Nucleus accumbens (tissue), 56 donors: ENCODE results near the gene FAM229A.

Experiments used
- DNase-seq, 56 donors: peaks; one replicate each; lab custom pipeline; 2025; lab: John Stamatoyannopoulos, UW

FAM229A gene

GRCh38 chr1:32351399-32352238, 10.7 kb downstream of the FAM229A start:
- DNase-seq: peak; percentile 56 to 96 (median 89)

- DNase-seq: peak in 36 of 56 donors; percentile 36 to 93 (median 82)
These were observed 11.4 kb downstream of the FAM229A start for GRCh38 chr1:32350785-32351398.

GRCh38 chr1:32349211-32349708, 13.0 kb downstream of the FAM229A start:
- no peak for DNase-seq

- DNase-seq: no peak
These were observed 15.6 kb downstream of the FAM229A start for GRCh38 chr1:32346532-32347157.

- DNase-seq: no peak
These were observed 16.9 kb downstream of the FAM229A start for GRCh38 chr1:32345289-32345827.

- no peak for DNase-seq
These were observed 19.6 kb downstream of the FAM229A start for GRCh38 chr1:32342704-32343103.

- no peak for DNase-seq
These were observed 20.3 kb downstream of the FAM229A start for GRCh38 chr1:32341971-32342370.

GRCh38 chr1:32341186-32341757, 21.0 kb downstream of the FAM229A start:
- peak in 16 of 56 donors; percentile 16 to 41 (median 36) for DNase-seq

- peak in 3 of 56 donors; percentile 35 to 45 (median 39) for DNase-seq
These were observed 22.8 kb downstream of the FAM229A start for GRCh38 chr1:32339363-32339978.

- peak in 5 of 56 donors; percentile 44 to 75 (median 66) for DNase-seq
These were observed 23.6 kb downstream of the FAM229A start for GRCh38 chr1:32338637-32339145.

GRCh38 chr1:32337855-32338636, 24.2 kb downstream of the FAM229A start:
- DNase-seq: peak in 54 of 56 donors; percentile 38 to 95 (median 84)

- peak in 9 of 56 donors; percentile 14 to 46 (median 35) for DNase-seq
These were observed 25.2 kb downstream of the FAM229A start for GRCh38 chr1:32336963-32337675.

- DNase-seq: peak in 9 of 56 donors; percentile 38 to 57 (median 51)
These were observed 25.7 kb downstream of the FAM229A start for GRCh38 chr1:32336591-32336932.

GRCh38 chr1:32335790-32336590, 26.3 kb downstream of the FAM229A start, which contains the start of gene MARCKSL1:
Gene MARCKSL1, minus strand, starts transcription at chr1:32336233. Its CDS starts 200 bp downstream, at chr1:32336033.
- peak in 53 of 56 donors; percentile 36 to 92 (median 80) for DNase-seq

- no peak for DNase-seq
These were observed 26.8 kb downstream of the FAM229A start for GRCh38 chr1:32335535-32335789.

- peak in 36 of 56 donors; percentile 13 to 75 (median 38) for DNase-seq
These were observed 27.3 kb downstream of the FAM229A start for GRCh38 chr1:32334864-32335534.

- DNase-seq: peak in 1 of 56 donors; percentile 42
These were observed 27.9 kb downstream of the FAM229A start for GRCh38 chr1:32334274-32334861.
